Measurements from ENCODE around the gene SH3GL3.

SH3GL3 gene

DNA sequence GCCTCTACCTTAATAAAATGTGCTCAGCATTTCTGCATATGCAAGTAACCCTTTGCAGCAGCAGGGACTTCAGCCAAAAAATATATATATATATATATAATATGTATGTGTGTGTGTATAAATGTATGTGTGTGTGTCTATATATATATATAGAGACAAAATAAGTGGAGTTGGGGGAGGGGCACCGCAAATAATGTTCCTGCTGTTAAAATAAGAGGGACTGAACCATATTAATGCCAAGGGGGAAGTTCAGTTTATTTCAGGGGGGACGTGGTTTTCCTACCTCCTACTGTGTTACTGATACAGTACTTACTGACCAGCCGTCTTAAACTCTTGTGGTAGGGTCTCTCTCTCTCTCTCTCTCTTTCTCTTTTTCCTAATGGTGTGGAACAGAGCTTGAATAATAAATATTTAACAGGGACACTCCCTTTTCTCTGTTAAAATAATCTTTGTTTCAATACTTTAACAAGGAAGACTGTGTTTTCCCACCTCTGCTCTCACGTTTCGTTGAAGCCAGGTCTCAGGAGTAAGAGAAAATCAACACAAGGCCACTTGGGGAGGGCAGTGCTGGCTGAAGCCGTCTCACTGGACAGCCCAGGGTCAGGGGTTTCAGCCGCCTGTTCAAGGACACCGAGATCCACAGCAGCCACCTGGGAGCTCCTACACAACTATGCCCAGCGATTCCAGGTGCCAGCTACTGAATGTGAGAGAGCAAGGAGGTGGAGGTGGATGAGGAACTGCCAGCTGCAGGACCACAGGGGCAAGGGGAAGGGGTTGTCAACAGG lies 164.0 kb downstream of the SH3GL3 start:
- TF ChIP-seq, protein P1, sequence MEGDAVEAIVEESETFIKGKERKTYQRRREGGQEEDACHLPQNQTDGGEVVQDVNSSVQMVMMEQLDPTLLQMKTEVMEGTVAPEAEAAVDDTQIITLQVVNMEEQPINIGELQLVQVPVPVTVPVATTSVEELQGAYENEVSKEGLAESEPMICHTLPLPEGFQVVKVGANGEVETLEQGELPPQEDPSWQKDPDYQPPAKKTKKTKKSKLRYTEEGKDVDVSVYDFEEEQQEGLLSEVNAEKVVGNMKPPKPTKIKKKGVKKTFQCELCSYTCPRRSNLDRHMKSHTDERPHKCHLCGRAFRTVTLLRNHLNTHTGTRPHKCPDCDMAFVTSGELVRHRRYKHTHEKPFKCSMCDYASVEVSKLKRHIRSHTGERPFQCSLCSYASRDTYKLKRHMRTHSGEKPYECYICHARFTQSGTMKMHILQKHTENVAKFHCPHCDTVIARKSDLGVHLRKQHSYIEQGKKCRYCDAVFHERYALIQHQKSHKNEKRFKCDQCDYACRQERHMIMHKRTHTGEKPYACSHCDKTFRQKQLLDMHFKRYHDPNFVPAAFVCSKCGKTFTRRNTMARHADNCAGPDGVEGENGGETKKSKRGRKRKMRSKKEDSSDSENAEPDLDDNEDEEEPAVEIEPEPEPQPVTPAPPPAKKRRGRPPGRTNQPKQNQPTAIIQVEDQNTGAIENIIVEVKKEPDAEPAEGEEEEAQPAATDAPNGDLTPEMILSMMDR (IDR thresholded peaks at IDR 0.05; ENCODE audit: borderline replicate concordance, control extremely low read depth, extremely low read depth, insufficient read depth, missing control alignments): no peak
- in situ Hi-C loops (cut with MboI; ENCODE audit: low sequenced_read_pairs, unreplicated experiment): no loop called here
- no peak for DNase-seq (ENCODE audit: low spot score)

DNA sequence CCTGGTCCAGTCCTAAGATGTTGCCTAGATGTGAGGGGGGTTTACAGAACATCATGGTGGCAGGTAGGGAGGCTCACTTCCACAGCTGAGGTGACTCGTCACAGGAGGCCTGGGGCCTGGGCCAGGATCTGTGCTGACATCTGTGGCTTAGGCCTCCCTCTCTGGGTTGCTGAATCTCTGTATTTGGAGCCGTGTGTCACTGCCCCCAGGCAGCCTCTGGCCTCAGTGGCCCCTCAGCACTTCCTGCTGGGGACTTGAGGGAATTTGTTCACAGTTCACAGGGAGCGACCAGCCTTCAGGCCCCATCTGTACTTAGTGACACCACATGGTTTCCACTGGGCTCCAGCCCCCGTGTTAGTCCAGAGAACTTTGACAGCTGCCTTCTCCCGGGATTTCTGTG lies 165.1 kb downstream of the SH3GL3 start:
- in situ Hi-C loops (cut with MboI; ENCODE audit: low sequenced_read_pairs, unreplicated experiment): no loop called here
- no peak for DNase-seq (ENCODE audit: low spot score)
- TF ChIP-seq, protein P1 (IDR thresholded peaks at IDR 0.05; ENCODE audit: borderline replicate concordance, control extremely low read depth, extremely low read depth, insufficient read depth, missing control alignments): no peak

DNA sequence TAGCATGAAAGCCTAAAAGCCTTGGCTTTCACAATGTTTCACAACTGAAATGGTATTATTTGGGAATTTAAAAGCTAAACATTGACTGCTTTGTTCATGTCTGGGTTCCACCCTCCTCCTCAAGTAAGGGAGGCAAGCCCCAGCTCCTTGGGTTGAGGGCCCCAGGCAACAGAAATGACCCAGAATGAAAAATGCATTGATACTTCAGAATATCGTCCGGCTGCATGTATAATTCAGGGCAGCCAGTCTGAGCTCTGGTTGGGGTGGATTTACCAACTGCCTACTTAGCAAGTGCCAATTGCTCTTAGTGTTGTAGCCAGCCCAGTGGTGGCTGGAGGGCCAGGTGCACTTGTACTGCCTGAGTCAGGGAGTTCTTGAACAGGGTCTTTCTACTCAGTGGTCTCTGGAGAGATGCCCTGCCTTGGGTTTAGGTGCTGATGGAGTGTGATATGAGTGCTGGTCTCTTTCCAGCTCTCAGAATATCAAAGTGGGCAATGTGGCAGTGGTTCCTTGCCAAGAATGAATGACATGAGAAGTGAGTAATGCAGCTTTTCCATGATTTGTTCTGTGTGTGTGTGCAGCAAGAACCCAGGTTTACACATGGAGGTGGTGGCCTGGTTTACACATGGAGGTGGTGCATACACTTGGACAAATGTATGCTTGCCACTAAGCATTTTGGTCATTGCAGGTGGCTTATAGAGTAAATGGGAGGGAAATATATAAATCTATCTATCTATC lies 165.9 kb downstream of the SH3GL3 start:
- TF ChIP-seq, protein P1 (IDR thresholded peaks at IDR 0.05; ENCODE audit: borderline replicate concordance, control extremely low read depth, extremely low read depth, insufficient read depth, missing control alignments): no peak
- in situ Hi-C loops (cut with MboI; ENCODE audit: low sequenced_read_pairs, unreplicated experiment): no loop called here
- DNase-seq (ENCODE audit: low spot score): no peak

DNA sequence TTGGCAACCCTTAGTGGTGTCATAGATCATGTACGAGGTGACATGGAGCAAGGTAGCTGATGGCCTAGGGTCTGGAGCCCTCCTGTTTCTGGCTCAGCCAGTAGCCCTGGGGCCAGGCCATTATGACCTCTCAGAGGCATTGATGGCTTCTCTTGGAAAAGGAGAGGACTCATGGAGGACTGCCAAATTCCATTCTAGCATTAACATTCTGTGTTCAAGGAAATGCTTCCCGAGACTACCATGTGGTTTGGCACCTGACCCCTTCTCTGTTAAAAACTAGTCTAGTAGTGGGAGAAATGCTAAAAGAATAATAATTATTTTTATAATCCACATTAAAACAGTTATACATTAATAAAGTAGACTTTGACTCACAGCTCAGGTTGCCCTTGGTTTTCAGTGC lies 166.6 kb downstream of the SH3GL3 start:
- TF ChIP-seq, protein P1 (IDR thresholded peaks at IDR 0.05; ENCODE audit: borderline replicate concordance, control extremely low read depth, extremely low read depth, insufficient read depth, missing control alignments): no peak
- DNase-seq (ENCODE audit: low spot score): no peak
- in situ Hi-C loops (cut with MboI; ENCODE audit: low sequenced_read_pairs, unreplicated experiment): no loop called here

DNA sequence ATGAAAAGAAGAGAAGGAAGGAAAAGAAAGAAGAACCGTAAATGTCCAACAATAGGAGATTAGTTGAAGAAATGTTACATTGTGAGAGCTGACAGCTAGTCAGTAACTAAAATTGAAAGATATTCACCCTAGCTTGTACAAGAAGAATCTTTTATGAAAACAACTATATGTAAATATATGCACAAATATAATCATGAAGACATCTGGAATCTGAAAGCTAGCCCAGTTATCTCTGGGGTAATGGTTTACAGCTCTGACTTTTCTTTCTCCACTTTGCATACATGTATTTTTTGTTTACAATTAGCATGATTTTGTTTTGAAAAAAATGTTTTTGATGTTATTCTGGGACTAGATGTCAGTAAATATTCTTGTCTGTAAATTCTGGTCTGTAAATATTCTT lies 169.7 kb downstream of the SH3GL3 start:
- no peak for DNase-seq (ENCODE audit: low spot score)
- TF ChIP-seq, protein P1 (IDR thresholded peaks at IDR 0.05; ENCODE audit: borderline replicate concordance, control extremely low read depth, extremely low read depth, insufficient read depth, missing control alignments): no peak
- in situ Hi-C loops (cut with MboI; ENCODE audit: low sequenced_read_pairs, unreplicated experiment): no loop called here

DNA sequence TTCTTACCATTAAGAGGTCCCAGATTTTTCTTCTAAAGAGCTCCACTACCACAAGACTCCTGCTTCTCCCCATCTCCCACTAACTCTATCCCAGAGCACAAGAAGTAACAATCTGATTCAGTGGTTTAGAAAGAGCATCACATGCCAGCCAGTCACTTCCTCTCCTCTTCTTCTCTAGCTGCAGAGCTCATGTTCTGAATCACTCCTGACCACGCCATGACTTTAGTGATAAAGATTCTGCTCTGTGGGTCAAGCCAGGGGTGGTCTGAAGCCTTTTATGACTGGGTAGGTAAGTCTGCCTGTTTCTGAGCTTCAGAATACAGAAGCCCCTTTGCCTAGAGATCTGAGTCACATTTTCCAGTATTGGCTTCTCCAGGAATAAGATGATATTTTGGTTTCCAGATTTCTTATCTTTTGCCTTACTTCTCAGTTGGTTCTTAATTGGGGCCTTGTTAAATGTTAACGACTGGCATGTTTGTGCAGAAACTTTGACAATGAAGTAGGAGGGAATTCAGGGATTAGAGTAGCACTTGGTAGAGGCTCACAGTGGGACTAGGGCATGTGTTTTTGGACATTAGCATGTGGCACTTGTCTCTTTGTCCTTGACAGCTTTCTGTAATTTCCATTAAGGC lies 179.1 kb downstream of the SH3GL3 start:
- no peak for DNase-seq (ENCODE audit: low spot score)
- in situ Hi-C loops (cut with MboI; ENCODE audit: low sequenced_read_pairs, unreplicated experiment): no loop called here
- TF ChIP-seq, protein P1 (IDR thresholded peaks at IDR 0.05; ENCODE audit: borderline replicate concordance, control extremely low read depth, extremely low read depth, insufficient read depth, missing control alignments): no peak
